ENCODE measurements around the gene POLR1B.

POLR1B gene

DNA sequence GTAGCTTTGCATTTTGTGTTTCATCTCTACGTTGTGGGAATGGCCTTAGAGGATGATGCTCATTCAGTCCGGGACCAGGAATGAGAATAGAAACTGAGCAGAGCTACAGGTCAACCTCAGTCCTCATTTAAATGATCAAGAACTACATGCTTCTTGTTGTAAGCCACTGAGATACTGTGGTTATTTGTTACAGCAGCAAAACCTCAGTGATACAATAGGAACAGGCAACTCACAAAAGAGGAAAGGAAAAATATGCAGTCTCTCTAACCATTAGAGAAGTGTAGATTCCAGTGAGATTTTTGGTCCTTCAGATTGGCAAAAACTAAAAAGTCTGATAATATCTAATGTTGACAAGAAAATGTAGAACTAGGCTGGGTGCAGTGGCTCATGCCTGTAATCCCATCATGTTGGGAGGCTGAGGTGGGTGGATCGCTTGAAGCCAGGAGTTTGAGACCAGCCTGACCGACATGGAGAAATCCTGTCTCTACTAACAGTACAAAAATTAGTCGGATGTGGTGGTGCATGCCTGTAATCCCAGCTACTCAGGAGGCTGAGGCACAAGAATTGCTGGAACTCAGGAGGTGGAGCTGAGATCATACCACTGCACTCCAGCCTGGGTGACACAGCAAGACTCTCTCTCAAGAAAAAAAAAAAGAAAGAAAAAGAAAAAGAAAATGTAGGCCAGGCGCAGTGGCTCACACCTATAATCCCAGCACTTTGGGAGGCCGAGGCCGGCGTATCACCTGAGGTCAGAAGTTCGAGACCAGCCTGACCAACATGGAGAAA, 55.5 kb downstream of the POLR1B start:
- H3K79me1 ChIP-seq (ENCODE audit: low read length): no peaks in the 10 kb centered on the region
- H3K79me2 ChIP-seq (ENCODE audit: control insufficient read depth, insufficient read depth, low read length, poor library complexity): no peaks in the 10 kb centered on the region
- H3K4me3 ChIP-seq (ENCODE audit: low read depth, low read length): no peak overlapping the region
- H2AK5ac ChIP-seq (ENCODE audit: low read length): no peak overlapping the region
- no peak overlapping the region for H4K91ac ChIP-seq (ENCODE audit: low read depth, low read length)
- DNase-seq: peak; percentile 74 to 77
- no peak overlapping the region for H3K14ac ChIP-seq (ENCODE audit: low read length)
- H3K9ac ChIP-seq (ENCODE audit: low read length): no peak overlapping the region
- H4K12ac ChIP-seq (ENCODE audit: low read depth, low read length): no peak overlapping the region
- H3K4me1 ChIP-seq (ENCODE audit: control insufficient read depth in 1 of 2, insufficient read depth in 2 of 2, low read length in 2 of 2): no peaks in the 10 kb centered on the region
- H3K4me2 ChIP-seq (ENCODE audit: low read length): no peak overlapping the region
- WGBS (ENCODE audit: extremely low coverage, insufficient coverage, insufficient read length): no CpG with 5 or more reads among the region's 10 CpGs
- no peak overlapping the region for H2BK12ac ChIP-seq (ENCODE audit: low read length)
- H3K27ac ChIP-seq (ENCODE audit: low read depth, low read length): no peak overlapping the region
- H3K18ac ChIP-seq (ENCODE audit: low read length): no peak overlapping the region
- no peaks in the 10 kb centered on the region for H3K27me3 ChIP-seq (ENCODE audit: insufficient read depth, low read length)
- no peaks in the 10 kb centered on the region for H3K36me3 ChIP-seq (ENCODE audit: control insufficient read depth in 1 of 2, insufficient read depth in 2 of 2, low read length in 2 of 2)
- no peak overlapping the region for H2AFZ ChIP-seq (ENCODE audit: insufficient read depth, low read length, poor library complexity)
- H4K8ac ChIP-seq (ENCODE audit: low read depth, low read length): no peak overlapping the region
- no peak overlapping the region for H3K4ac ChIP-seq (ENCODE audit: low read depth, low read length)
- H2BK120ac ChIP-seq (ENCODE audit: insufficient read depth, low read length, poor library complexity): no peak overlapping the region
- no peaks in the 10 kb centered on the region for H3K9me3 ChIP-seq (ENCODE audit: insufficient read depth, low read depth, low read length)
- no peak overlapping the region for H3K23ac ChIP-seq (ENCODE audit: low read length)
- no peak overlapping the region for H2BK5ac ChIP-seq (ENCODE audit: low read depth, low read length, poor library complexity)

- no peak overlapping the region for H4K91ac ChIP-seq (ENCODE audit: low read depth, low read length)
- no peaks in the 10 kb centered on the region for H3K79me2 ChIP-seq (ENCODE audit: control insufficient read depth, insufficient read depth, low read length, poor library complexity)
- no peaks in the 10 kb centered on the region for H3K36me3 ChIP-seq (ENCODE audit: control insufficient read depth in 1 of 2, insufficient read depth in 2 of 2, low read length in 2 of 2)
- H4K12ac ChIP-seq (ENCODE audit: low read depth, low read length): no peak overlapping the region
- DNase-seq: peak in 1 of 2 donors; percentile 68
- no peak overlapping the region for H3K27ac ChIP-seq (ENCODE audit: low read depth, low read length)
- no peak overlapping the region for H3K4me2 ChIP-seq (ENCODE audit: low read length)
- H4K8ac ChIP-seq (ENCODE audit: low read depth, low read length): no peak overlapping the region
- no peak overlapping the region for H3K14ac ChIP-seq (ENCODE audit: low read length)
- H2AK5ac ChIP-seq (ENCODE audit: low read length): no peak overlapping the region
- H3K4me3 ChIP-seq (ENCODE audit: low read depth, low read length): no peak overlapping the region
- H2BK120ac ChIP-seq (ENCODE audit: insufficient read depth, low read length, poor library complexity): no peak overlapping the region
- no peak overlapping the region for H3K23ac ChIP-seq (ENCODE audit: low read length)
- no peak overlapping the region for H3K18ac ChIP-seq (ENCODE audit: low read length)
- no peak overlapping the region for H2BK12ac ChIP-seq (ENCODE audit: low read length)
- WGBS (ENCODE audit: extremely low coverage, insufficient coverage, insufficient read length): no CpG with 5 or more reads among the region's 3 CpGs
- H3K79me1 ChIP-seq (ENCODE audit: low read length): no peaks in the 10 kb centered on the region
- H3K9ac ChIP-seq (ENCODE audit: low read length): no peak overlapping the region
- H2BK5ac ChIP-seq (ENCODE audit: low read depth, low read length, poor library complexity): no peak overlapping the region
- H3K4me1 ChIP-seq (ENCODE audit: control insufficient read depth in 1 of 2, insufficient read depth in 2 of 2, low read length in 2 of 2): no peaks in the 10 kb centered on the region
- no peaks in the 10 kb centered on the region for H3K27me3 ChIP-seq (ENCODE audit: insufficient read depth, low read length)
- H2AFZ ChIP-seq (ENCODE audit: insufficient read depth, low read length, poor library complexity): no peak overlapping the region
- H3K4ac ChIP-seq (ENCODE audit: low read depth, low read length): no peak overlapping the region
- H3K9me3 ChIP-seq (ENCODE audit: insufficient read depth, low read depth, low read length): no peaks in the 10 kb centered on the region
Observed at GRCh38 chr2:112600634-112601033, 58.4 kb downstream of the POLR1B start.

GRCh38 chr2:112601754-112602153, 59.5 kb downstream of the POLR1B start:
- no peak overlapping the region for H2BK12ac ChIP-seq (ENCODE audit: low read length)
- no CpG with 5 or more reads among the region's 3 CpGs for WGBS (ENCODE audit: extremely low coverage, insufficient coverage, insufficient read length)

GRCh38 chr2:112602917-112603316, 60.7 kb downstream of the POLR1B start:
- H3K27me3 ChIP-seq (ENCODE audit: insufficient read depth, low read length): no peaks in the 10 kb centered on the region
- no peaks in the 10 kb centered on the region for H3K4me1 ChIP-seq (ENCODE audit: control insufficient read depth in 1 of 2, insufficient read depth in 2 of 2, low read length in 2 of 2)
- H4K91ac ChIP-seq (ENCODE audit: low read depth, low read length): no peak overlapping the region
- no peak for DNase-seq
- no peak overlapping the region for H3K4me3 ChIP-seq (ENCODE audit: low read depth, low read length)
- H2BK12ac ChIP-seq (ENCODE audit: low read length): no peak overlapping the region
- H3K79me1 ChIP-seq (ENCODE audit: low read length): no peaks in the 10 kb centered on the region
- H3K9ac ChIP-seq (ENCODE audit: low read length): no peak overlapping the region
- no peak overlapping the region for H3K27ac ChIP-seq (ENCODE audit: low read depth, low read length)
- no peak overlapping the region for H2AFZ ChIP-seq (ENCODE audit: insufficient read depth, low read length, poor library complexity)
- H3K9me3 ChIP-seq (ENCODE audit: insufficient read depth, low read depth, low read length): no peaks in the 10 kb centered on the region
- H2BK5ac ChIP-seq (ENCODE audit: low read depth, low read length, poor library complexity): no peak overlapping the region
- no peak overlapping the region for H3K23ac ChIP-seq (ENCODE audit: low read length)
- no peak overlapping the region for H2AK5ac ChIP-seq (ENCODE audit: low read length)
- H3K4ac ChIP-seq (ENCODE audit: low read depth, low read length): no peak overlapping the region
- H3K79me2 ChIP-seq (ENCODE audit: control insufficient read depth, insufficient read depth, low read length, poor library complexity): no peaks in the 10 kb centered on the region
- H4K12ac ChIP-seq (ENCODE audit: low read depth, low read length): no peak overlapping the region
- H2BK120ac ChIP-seq (ENCODE audit: insufficient read depth, low read length, poor library complexity): no peak overlapping the region
- no peak overlapping the region for H4K8ac ChIP-seq (ENCODE audit: low read depth, low read length)
- no CpG with 5 or more reads among the region's 3 CpGs for WGBS (ENCODE audit: extremely low coverage, insufficient coverage, insufficient read length)
- no peak overlapping the region for H3K4me2 ChIP-seq (ENCODE audit: low read length)
- no peaks in the 10 kb centered on the region for H3K36me3 ChIP-seq (ENCODE audit: control insufficient read depth in 1 of 2, insufficient read depth in 2 of 2, low read length in 2 of 2)
- H3K14ac ChIP-seq (ENCODE audit: low read length): no peak overlapping the region
- no peak overlapping the region for H3K18ac ChIP-seq (ENCODE audit: low read length)

More at GRCh38 chr2:112601754-112602153, 59.5 kb downstream of the POLR1B start:
- Histone ChIP-seq H3K27ac (ENCODE audit: low read depth, low read length) (no peak overlapping the region), H3K23ac (ENCODE audit: low read length) (no peak overlapping the region), H3K79me2 (ENCODE audit: control insufficient read depth, insufficient read depth, low read length, poor library complexity) (no peaks in the 10 kb centered on the region), H3K14ac (ENCODE audit: low read length) (no peak overlapping the region), H2BK120ac (ENCODE audit: insufficient read depth, low read length, poor library complexity) (no peak overlapping the region), H3K79me1 (ENCODE audit: low read length) (no peaks in the 10 kb centered on the region), H3K27me3 (ENCODE audit: insufficient read depth, low read length) (no peaks in the 10 kb centered on the region), H3K9me3 (ENCODE audit: insufficient read depth, low read depth, low read length) (no peaks in the 10 kb centered on the region), H2BK5ac (ENCODE audit: low read depth, low read length, poor library complexity) (no peak overlapping the region), H3K4me3 (ENCODE audit: low read depth, low read length) (no peak overlapping the region), H4K91ac (ENCODE audit: low read depth, low read length) (no peak overlapping the region), H4K12ac (ENCODE audit: low read depth, low read length) (no peak overlapping the region), H3K36me3 (ENCODE audit: control insufficient read depth in 1 of 2, insufficient read depth in 2 of 2, low read length in 2 of 2) (no peaks in the 10 kb centered on the region), H3K4ac (ENCODE audit: low read depth, low read length) (no peak overlapping the region), H4K8ac (ENCODE audit: low read depth, low read length) (no peak overlapping the region), H2AFZ (ENCODE audit: insufficient read depth, low read length, poor library complexity) (no peak overlapping the region), H3K4me1 (ENCODE audit: control insufficient read depth in 1 of 2, insufficient read depth in 2 of 2, low read length in 2 of 2) (no peaks in the 10 kb centered on the region), H3K4me2 (ENCODE audit: low read length) (no peak overlapping the region), H3K18ac (ENCODE audit: low read length) (no peak overlapping the region), H3K9ac (ENCODE audit: low read length) (no peak overlapping the region), H2AK5ac (ENCODE audit: low read length) (no peak overlapping the region)
- DNase-seq: peak; percentile 43 to 63

All from trophoblast cell (in vitro differentiated cells and primary cell).